Activated effector memory CD4-positive, alpha-beta T cell treated with anti-CD3 and anti-CD28 coated beads, Interleukin-2, amount 50 U/mL, for 16 hours (primary cell): ENCODE data around the gene ZC3H7A.
A peak's percentile ranks its signal among the peaks of the same experiment; 100 is the strongest.
"Not testable (repeated sequence)": the region's sequence is repeated elsewhere in the genome, so short reads cannot be mapped to it uniquely, and the experiment has no call there.

Experiments
- DNase-seq: peaks from one replicate; pipeline ENCODE4 v3.0.0-alpha.2; 2020

ZC3H7A gene

GRCh38 chr16:11797166-11797956, at the start of gene ZC3H7A:
TSS of gene ZC3H7A (minus strand) at chr16:11797258. CDS start at chr16:11782354, 14,904 bp downstream.
- DNase-seq: peak; percentile 98

- no peak for DNase-seq
Observed at GRCh38 chr16:11844499-11844898, 47.4 kb upstream of the ZC3H7A start.

DNA sequence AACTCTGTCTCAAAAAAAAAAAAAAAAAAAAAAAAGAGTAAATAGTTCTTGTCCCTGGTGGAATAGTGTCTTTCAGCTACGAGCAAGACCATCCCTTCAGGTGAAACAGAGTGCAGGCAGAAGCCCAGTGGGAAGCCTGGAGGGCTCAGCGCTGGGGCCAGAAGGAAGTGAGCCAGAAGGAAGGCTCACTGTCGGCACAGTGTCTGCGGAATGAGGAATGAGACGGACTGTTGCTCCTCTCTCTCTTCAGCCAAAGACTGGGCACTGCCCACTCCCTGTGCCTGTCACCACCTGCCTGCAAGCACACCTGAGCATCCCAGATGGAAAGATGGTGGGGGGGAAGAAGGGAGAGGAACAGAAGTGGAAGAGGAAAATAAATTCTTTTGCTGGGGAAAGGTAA, 46.8 kb upstream of the ZC3H7A start:
- DNase-seq: no peak

- peak; percentile 54 for DNase-seq
Observed at GRCh38 chr16:11843206-11843605, 46.1 kb upstream of the ZC3H7A start.

GRCh38 chr16:11841026-11841425, 44.0 kb upstream of the ZC3H7A start:
- peak; percentile 44 for DNase-seq

- DNase-seq: peak; percentile 31
Observed at GRCh38 chr16:11836650-11837244, 39.7 kb upstream of the ZC3H7A start.

DNA sequence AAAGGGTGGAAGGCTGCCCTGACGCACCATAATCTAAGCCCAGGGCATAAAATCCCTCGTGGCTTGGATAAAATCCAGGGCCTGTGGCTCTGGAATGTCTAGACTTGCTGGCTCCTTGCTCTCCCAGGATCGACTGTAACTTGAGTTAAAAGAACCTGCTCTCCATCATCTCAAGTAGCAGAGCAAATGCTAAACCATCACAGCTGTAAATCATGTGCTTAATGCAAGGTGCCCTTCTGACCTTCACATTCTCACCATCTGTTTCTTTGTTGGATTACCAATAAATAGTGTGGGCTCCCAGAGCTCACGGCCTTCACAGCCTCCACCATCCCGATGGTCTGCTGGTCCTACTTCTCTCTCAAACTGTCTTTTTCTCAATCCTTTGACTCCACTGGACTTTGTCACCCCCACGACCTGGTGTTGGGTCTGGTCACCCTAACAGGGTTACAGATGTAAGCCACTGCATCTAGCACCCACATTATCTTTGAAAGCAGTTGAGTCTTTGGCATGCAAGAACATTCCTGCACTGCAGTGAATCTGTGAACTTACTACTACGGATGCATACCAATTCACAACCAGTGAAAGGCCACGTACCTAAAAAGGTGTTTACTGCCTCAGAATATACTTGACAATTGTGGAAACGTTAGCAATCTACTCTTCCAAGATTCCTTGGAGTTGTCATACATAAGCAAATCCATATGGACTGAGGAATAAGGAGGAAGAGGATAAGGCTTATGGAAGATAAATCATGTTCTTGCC, 39.0 kb upstream of the ZC3H7A start:
- DNase-seq: peak; percentile 21

DNA sequence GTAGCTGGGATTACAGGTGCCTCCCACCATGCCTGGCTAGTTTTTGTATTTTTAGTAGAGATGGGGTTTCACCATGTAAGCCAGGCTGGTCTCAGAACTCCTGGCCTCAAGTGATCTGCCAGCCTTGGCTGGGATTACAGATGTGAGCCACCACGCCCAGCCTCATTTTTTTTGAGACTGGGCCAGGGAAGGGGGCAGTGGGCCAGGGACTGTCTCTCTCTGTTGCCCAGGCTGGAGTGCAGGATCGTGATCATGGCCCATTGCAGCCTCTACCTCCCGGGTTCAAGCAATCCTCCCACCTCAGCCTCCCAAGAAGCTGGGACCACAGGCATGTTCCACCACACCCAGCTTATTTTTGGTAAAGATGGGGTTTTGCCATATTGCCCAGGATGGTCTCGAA, 38.3 kb upstream of the ZC3H7A start:
- DNase-seq: peak; percentile 45

DNA sequence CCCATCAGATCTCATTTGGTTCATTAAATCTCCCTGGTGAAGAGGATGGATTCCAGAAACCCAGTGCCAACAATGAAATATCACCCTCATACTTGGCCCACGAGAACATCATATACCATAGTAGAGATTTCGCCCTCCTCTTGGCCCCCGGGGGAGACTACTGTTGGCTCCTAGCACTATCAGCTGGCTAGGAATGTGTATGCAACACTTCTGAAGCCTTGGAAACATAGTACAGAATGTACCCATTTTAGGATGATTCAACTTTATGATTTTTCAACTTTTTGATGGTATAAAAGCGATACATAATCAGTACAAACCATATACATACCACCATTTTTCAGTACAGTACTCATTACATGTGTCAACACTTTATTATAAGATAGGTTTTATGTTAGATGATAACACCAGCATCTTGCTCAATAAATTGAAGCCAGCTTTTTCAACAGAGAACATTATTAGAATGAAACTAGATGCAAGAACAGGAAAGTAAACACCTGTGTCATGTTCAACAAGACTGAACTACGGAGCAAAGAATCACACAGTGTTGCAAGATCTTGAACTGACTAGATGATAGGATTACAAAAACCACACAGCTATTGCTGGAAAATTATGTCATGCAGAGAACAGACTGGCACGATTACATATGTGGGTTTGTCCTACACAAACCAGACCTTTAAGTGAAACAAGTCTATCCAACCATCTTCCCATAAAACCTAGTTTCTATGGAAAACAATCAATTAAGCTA, 37.1 kb upstream of the ZC3H7A start:
- peak; percentile 30 for DNase-seq

DNA sequence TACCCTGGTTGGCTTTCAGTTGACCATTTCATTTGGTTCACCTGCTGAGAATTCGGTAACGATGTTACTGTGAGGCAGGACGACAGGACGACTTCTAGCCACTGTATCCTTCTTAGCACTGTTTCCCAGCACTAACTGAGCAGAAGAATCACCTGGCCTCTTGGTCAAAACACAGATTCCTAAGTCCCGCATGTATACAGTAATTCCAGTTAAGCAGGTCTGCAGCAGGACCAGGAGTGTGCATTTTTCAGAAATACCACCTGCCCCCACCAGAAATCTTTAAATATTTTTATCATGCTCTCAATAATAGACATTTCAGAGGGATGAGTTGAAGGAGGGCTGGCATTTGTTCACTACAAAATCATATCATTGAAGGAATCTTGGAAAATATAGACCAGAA, 31.6 kb upstream of the ZC3H7A start:
- DNase-seq: no peak

- DNase-seq: not testable (repeated sequence)
Observed at GRCh38 chr16:11825520-11826165, 28.6 kb upstream of the ZC3H7A start.

DNA sequence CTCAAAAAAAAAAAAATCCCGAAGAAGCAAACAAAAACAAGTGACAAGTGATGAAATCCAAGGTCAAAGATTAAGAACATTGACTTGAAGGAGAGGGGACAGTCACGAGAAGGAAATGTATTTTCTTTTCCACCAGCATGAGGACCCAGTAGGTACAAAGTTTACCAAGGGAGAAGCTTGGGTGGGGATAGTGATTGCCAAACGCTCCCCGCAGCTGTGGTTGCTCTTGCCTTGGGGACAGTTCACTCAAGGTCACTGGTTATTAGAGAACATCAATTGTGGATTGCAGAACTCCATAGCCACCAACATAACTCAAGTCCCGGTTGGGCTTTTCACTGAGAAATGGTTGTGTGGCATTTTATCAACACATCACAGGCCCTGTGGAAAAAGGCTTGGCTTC, 27.3 kb upstream of the ZC3H7A start:
- no peak for DNase-seq

GRCh38 chr16:11823645-11824044, 26.6 kb upstream of the ZC3H7A start:
- DNase-seq: not testable (repeated sequence)

DNA sequence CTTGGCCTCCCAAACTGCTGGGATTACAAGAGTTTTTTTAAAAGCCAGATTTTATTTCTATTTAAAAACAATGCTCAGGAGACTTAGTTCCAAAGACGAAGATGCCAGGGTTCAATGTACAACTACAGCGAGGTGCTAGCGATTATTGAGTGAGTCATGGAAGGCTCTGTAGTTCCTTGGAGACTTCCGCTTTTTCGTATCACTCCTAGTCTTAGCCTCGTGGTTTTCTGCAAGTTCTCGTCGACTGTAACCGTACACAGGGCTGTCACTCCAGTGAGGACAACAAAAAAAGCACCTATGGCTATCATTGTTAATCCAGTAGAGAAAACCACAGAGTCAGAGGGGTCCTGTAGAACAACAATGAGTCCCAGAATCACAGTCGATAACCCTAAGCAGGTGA, 22.7 kb upstream of the ZC3H7A start:
- no peak for DNase-seq

DNA sequence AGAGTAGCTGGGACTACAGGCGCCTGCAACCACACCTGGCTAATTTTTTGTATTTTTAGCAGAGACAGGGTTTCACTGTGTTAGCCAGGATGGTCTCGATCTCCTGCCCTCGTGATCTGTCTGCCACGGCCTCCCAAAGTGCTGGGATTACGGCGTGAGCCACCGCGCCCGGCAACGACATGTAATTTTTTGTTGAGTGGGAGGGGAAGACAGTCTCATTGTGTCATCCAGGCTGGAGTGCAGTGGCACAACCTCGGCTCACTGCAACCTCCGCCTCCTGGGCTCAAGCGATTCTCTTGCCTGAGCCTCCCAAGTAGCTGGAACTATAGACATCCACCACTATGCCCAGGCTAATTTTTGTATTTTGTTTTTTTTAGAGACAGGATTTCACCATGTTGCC, 21.9 kb upstream of the ZC3H7A start:
- DNase-seq: not testable (repeated sequence)

- no peak for DNase-seq
Observed at GRCh38 chr16:11816123-11816522, 19.1 kb upstream of the ZC3H7A start.

- not testable (repeated sequence) for DNase-seq
Observed at GRCh38 chr16:11814800-11815199, 17.7 kb upstream of the ZC3H7A start.

DNA sequence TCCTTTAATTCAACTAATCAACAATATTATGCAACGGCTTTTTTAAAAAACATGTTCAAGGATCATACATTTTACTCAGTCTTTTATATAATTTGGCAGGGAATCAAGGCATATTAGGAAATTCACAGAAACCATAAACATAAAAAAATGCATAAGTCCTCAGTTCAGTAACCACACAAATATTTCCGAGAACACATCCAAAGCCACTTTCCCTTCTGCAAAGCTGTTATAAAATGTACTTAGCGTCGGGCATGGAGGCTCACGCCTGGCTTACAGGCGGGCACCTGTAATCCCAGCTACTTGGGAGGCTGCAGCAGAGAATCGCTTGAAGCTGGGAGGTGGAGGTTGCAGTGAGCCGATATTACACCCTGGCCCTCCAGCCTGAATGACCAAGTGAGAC, 9.7 kb upstream of the ZC3H7A start:
- no peak for DNase-seq

- DNase-seq: no peak
Observed at GRCh38 chr16:11805556-11805955, 8.5 kb upstream of the ZC3H7A start.

DNA sequence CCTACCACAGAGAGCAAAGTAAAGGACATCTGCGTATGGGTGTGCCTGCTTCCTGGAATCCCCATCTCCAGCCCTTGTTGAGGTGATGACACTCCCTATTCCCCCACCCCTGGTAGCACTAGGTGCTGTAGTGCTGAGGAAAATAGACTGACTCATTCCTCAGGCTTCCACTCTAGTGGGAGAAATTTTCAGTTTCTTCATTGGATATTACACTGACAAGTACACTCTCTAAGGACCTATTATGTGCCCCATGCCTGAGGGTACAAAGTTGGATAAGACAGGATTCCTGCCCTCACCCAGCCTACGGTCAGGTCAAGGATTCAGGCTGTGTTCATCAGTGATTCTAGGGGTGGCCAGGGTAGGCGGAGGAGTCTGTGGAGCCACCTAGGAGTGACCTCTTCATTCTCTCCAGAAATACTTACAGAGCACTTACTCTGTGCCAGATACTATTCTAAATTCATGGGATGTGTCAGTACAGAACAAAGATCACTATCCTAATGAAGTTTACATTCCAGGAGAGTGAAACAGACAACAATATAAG, 4.5 kb upstream of the ZC3H7A start:
- no peak for DNase-seq

DNA sequence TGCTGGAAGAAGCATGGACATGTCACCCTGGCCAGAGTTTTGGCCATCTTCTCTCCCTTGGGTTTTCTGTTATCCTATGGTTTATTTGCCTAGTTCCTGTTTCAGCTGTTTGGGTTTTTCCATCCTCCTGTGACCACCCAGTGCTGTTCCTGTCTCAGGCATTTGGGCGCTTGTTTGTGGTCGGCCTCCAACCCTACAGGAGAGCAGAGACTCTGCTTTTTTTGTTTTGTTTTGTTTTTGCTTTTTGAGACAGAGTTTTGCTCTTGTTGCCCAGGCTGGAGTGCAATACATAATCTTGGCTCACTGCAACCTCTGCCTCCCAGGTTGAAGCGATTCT, 3.3 kb upstream of the ZC3H7A start:
- no peak for DNase-seq
